ENCODE results near the gene CCR9. TPM values are rescaled to one million over a fixed set of nuclear protein-coding genes. Genes with fewer than 3 reads are reported as not detected.

Gene CCR9
- total RNA-seq, 4 donors from 2014 or later: 2.1 to 7.4 (median 3.7) TPM

GRCh38 chr3:45890405-45890804, 4.1 kb downstream of the CCR9 start:
- H3K27ac ChIP-seq: peak overlapping the region in 3 of 4 donors; percentile 12 to 67 (median 36)
- H3K36me3 ChIP-seq: no peaks in the 10 kb centered on the region
- no peaks in the 10 kb centered on the region for H3K27me3 ChIP-seq
- peaks cover 0 to 10% (median 0%) of the 10 kb centered on the region in 4 donors for H3K4me1 ChIP-seq
- no peaks in the 10 kb centered on the region for H3K9me3 ChIP-seq
- DNase-seq: peak in 2 of 3 donors; percentile 62 to 85
- TF ChIP-seq CTCF (IDR thresholded peaks at IDR 0.05) (no peak), POLR2A (IDR thresholded peaks at IDR 0.05) (no peak)
- H3K4me3 ChIP-seq: no peak overlapping the region

- Histone ChIP-seq H3K27ac (peak overlapping the region in 2 of 4 donors; percentile 19 to 67), H3K27me3 (no peaks in the 10 kb centered on the region), H3K9me3 (no peaks in the 10 kb centered on the region), H3K4me1 (peaks cover 0 to 10% (median 5%) of the 10 kb centered on the region in 4 donors), H3K36me3 (no peaks in the 10 kb centered on the region), H3K4me3 (no peak overlapping the region)
- no peak for DNase-seq
- no peak for TF ChIP-seq POLR2A (IDR thresholded peaks at IDR 0.05)
- TF ChIP-seq CTCF (IDR thresholded peaks at IDR 0.05): no peak
Observed at GRCh38 chr3:45892161-45892560, 5.8 kb downstream of the CCR9 start.

GRCh38 chr3:45894015-45894414, 7.7 kb downstream of the CCR9 start:
- TF ChIP-seq POLR2A (IDR thresholded peaks at IDR 0.05): no peak
- TF ChIP-seq CTCF (IDR thresholded peaks at IDR 0.05): no peak
- H3K4me1 ChIP-seq: peaks cover 0 to 10% (median 4%) of the 10 kb centered on the region in 4 donors
- H3K9me3 ChIP-seq: no peaks in the 10 kb centered on the region
- no peaks in the 10 kb centered on the region for H3K36me3 ChIP-seq
- peak overlapping the region in 2 of 4 donors; percentile 38 to 75 for H3K27ac ChIP-seq
- no peaks in the 10 kb centered on the region for H3K27me3 ChIP-seq
- no peak for DNase-seq
- peak overlapping the region in 1 of 4 donors; percentile 7 for H3K4me3 ChIP-seq

- Histone ChIP-seq H3K36me3 (no peaks in the 10 kb centered on the region), H3K27me3 (no peaks in the 10 kb centered on the region), H3K4me3 (no peak overlapping the region), H3K27ac (no peak overlapping the region), H3K9me3 (no peaks in the 10 kb centered on the region), H3K4me1 (peaks cover 0 to 10% (median 0%) of the 10 kb centered on the region in 4 donors)
- TF ChIP-seq POLR2A (IDR thresholded peaks at IDR 0.05): no peak
- TF ChIP-seq CTCF (IDR thresholded peaks at IDR 0.05): no peak
- no peak for DNase-seq
Observed at GRCh38 chr3:45895686-45896468, 9.5 kb downstream of the CCR9 start.

GRCh38 chr3:45896956-45897355, 10.6 kb downstream of the CCR9 start:
- Histone ChIP-seq H3K4me1 (peaks cover 0 to 10% (median 0%) of the 10 kb centered on the region in 4 donors), H3K27ac (peak overlapping the region in 2 of 4 donors; percentile 22 to 46), H3K4me3 (no peak overlapping the region), H3K27me3 (no peaks in the 10 kb centered on the region), H3K36me3 (no peaks in the 10 kb centered on the region), H3K9me3 (no peaks in the 10 kb centered on the region)
- TF ChIP-seq CTCF (IDR thresholded peaks at IDR 0.05) (no peak), POLR2A (IDR thresholded peaks at IDR 0.05) (no peak)
- no peak for DNase-seq
